HepG2 (cell line): Measurements from ENCODE around the gene GATAD2B. TPM values are rescaled to one million over a fixed set of nuclear protein-coding genes. Genes with fewer than 3 reads are reported as not detected.

ENCODE experiments used
- MAZ ChIP-seq, 2 experiments: sonication (generic) in 1 of 2; formaldehyde crosslinking in 1 of 2; IDR thresholded peaks; 2 replicates each; pipeline versions ENCODE4 v1.5.0 to v1.6.1; 2012 to 2020; ENCODE audit warnings: low read depth in 2 of 2, mild to moderate bottlenecking in 2 of 2, borderline replicate concordance in 1 of 2, improper control_type of control experiment in 1 of 2, low read length in 1 of 2, missing genetic modification reagents in 1 of 2, moderate library complexity in 1 of 2
- MIER3 ChIP-seq: IDR thresholded peaks from 2 replicates; pipeline ENCODE4 v1.6.1; 2016; ENCODE audit warnings: missing compliant biosample characterization, borderline replicate concordance
- MZF1 ChIP-seq: sonication (generic); formaldehyde crosslinking; IDR thresholded peaks from 2 replicates; pipeline ENCODE4 v1.8.1; 2023; ENCODE audit warnings: mild to moderate bottlenecking, missing genetic modification reagents, borderline replicate concordance
- PHF8 ChIP-seq: sonication (generic); formaldehyde crosslinking; IDR thresholded peaks from 2 replicates; pipeline ENCODE4 v1.5.0; 2020; ENCODE audit warnings: missing genetic modification reagents
- PTBP1 ChIP-seq: fragments of 200-400 bp; formaldehyde crosslinking; IDR thresholded peaks from 2 replicates; pipeline ENCODE4 v1.6.1; 2018; ENCODE audit warnings: low read length, low read depth; ENCODE audit not compliant: poor library complexity, severe bottlenecking
- ZBTB20 ChIP-seq: sonication (generic); formaldehyde crosslinking; IDR thresholded peaks from 2 replicates; pipeline ENCODE4 v1.8.1; 2023; ENCODE audit warnings: missing genetic modification reagents, low read depth, mild to moderate bottlenecking, borderline replicate concordance
- ZBTB34 ChIP-seq: sonication (generic); formaldehyde crosslinking; IDR thresholded peaks from 2 replicates; pipeline ENCODE4 v1.8.0; 2022; ENCODE audit warnings: mild to moderate bottlenecking, missing genetic modification reagents
- ZBTB39 ChIP-seq: sonication (generic); formaldehyde crosslinking; IDR thresholded peaks from 2 replicates; pipeline ENCODE4 v1.5.0; 2020; ENCODE audit warnings: missing genetic modification reagents
- ZNF207 ChIP-seq: fragments of 450-650 bp; IDR thresholded peaks from 2 replicates; pipeline ENCODE4 v1.6.1; 2016; ENCODE audit warnings: antibody characterized with exemption, borderline replicate concordance
- ZNF460 ChIP-seq: sonication (generic); formaldehyde crosslinking; IDR thresholded peaks from 2 replicates; pipeline ENCODE4 v1.5.1; 2020; ENCODE audit warnings: missing genetic modification reagents, mild to moderate bottlenecking, borderline replicate concordance
- ZNF546 ChIP-seq: sonication (generic); formaldehyde crosslinking; conservative IDR thresholded peaks from 2 replicates; pipeline ENCODE4 v1.8.1; 2023; ENCODE audit warnings: mild to moderate bottlenecking, missing genetic modification reagents
- ZNF572 ChIP-seq: sonication (generic); formaldehyde crosslinking; IDR thresholded peaks from 2 replicates; pipeline ENCODE4 v1.5.1; 2020; ENCODE audit warnings: mild to moderate bottlenecking, missing genetic modification reagents
- ZNF629 ChIP-seq: sonication (generic); formaldehyde crosslinking; conservative IDR thresholded peaks from 2 replicates; pipeline ENCODE4 v1.5.0; 2020; ENCODE audit warnings: missing genetic modification reagents
- ZNF646 ChIP-seq: sonication (generic); formaldehyde crosslinking; IDR thresholded peaks from 2 replicates; pipeline ENCODE4 v1.9.0; 2021; ENCODE audit warnings: mild to moderate bottlenecking, missing genetic modification reagents
- ZNF652 ChIP-seq: IDR thresholded peaks from 2 replicates; pipeline ENCODE4 v1.6.1; 2016; ENCODE audit warnings: low read depth, borderline replicate concordance
- ZZZ3 ChIP-seq: sonication (generic); formaldehyde crosslinking; IDR thresholded peaks from 2 replicates; pipeline ENCODE4 v1.4.0; 2020; ENCODE audit warnings: missing genetic modification reagents, mild to moderate bottlenecking, borderline replicate concordance
- polyA plus RNA-seq, 8 experiments: library from polyadenylated mRNA; depleted of rRNA in 3 of 8; stranded (reverse) in 7 of 8; unstranded in 1 of 8; fragments of >200 nt; fragmentation: Illumina TruSeq in 4 of 8; extraction: Trizol in 4 of 8; gene quantifications; 2 replicates each; pipeline versions ENCODE4 v1.2.1 to v1.2.3, GENCODE V29; 2011 to 2016; ENCODE audit warnings: low read depth in 4 of 8, missing spikeins in 1 of 8, mixed read lengths in 1 of 8; ENCODE audit not compliant: insufficient read depth in 1 of 8
- total RNA-seq, 5 experiments: library from RNA; depleted of rRNA; stranded (reverse); fragments of >200 nt; fragmentation: Illumina TruSeq; extraction: Trizol; gene quantifications; 2 replicates each; pipeline ENCODE4 v1.2.3, GENCODE V29; 2016; ENCODE audit warnings: low read depth in 1 of 5

GATAD2B gene
- total and polyA plus RNA-seq, 2 of the 13 experiments (the other 11 are each of a cell fraction or from before 2014, with no cell fraction given) = 3.2 to 5.2 TPM

- TF ChIP-seq PTBP1 = no peak
- TF ChIP-seq ZNF646 (CRISPR knock-in tag) = no peak
- TF ChIP-seq ZNF652 = no peak
- peak; percentile 84 for TF ChIP-seq PHF8
- TF ChIP-seq ZNF629 (CRISPR knock-in tag) = 0 out of 2 replicates have a peak, but pooled peaks have one; percentile 31
- peak; percentile 17; the same call in 1 of the 2 replicates for TF ChIP-seq ZNF460 (CRISPR knock-in tag)
- TF ChIP-seq MIER3 (CRISPR knock-in tag) = 0 out of 2 replicates have a peak, but pooled peaks have one; percentile 56
- no peak for TF ChIP-seq ZBTB39 (CRISPR knock-in tag)
- no peak for TF ChIP-seq ZNF572 (CRISPR knock-in tag)
- TF ChIP-seq MAZ (IDR thresholded peaks at IDR 0.05; ENCODE audit: borderline replicate concordance, low read depth, low read length) = no peak
- peak; percentile 75 for TF ChIP-seq MAZ (CRISPR knock-in tag; IDR thresholded peaks at IDR 0.05; ENCODE audit: low read depth)
- 0 out of 2 replicates have a peak, but pooled peaks have one; percentile 17 for TF ChIP-seq ZZZ3 (CRISPR knock-in tag)
- no peak for TF ChIP-seq MZF1 (CRISPR knock-in tag)
- TF ChIP-seq ZNF207 = no peak
- no peak for TF ChIP-seq ZBTB34 (CRISPR knock-in tag)
- TF ChIP-seq ZNF546 (CRISPR knock-in tag) = no peak
- TF ChIP-seq ZBTB20 (CRISPR knock-in tag) = no peak
Observed at GRCh38 chr1:153958111-153958960, 35.6 kb upstream of the GATAD2B start, which contains the start of gene CRTC2 (continued).
